GM19455 (cell line): Measurements from ENCODE around the gene BRAF.
"Not testable (repeated sequence)": the region's sequence is repeated elsewhere in the genome, so short reads cannot be mapped to it uniquely, and the experiment has no call there.

ENCODE experiments used
- ATAC-seq: cut with Tn5 transposase; IDR thresholded peaks from one replicate; pipeline ENCODE4 v1.9.1; 2021; ENCODE audit not compliant: unreplicated experiment

BRAF gene

GRCh38 chr7:140920745-140921144 lies 4.0 kb downstream of the BRAF start:
- ATAC-seq, result no peak

- no peak for ATAC-seq
Observed at GRCh38 chr7:140918236-140918635, 6.5 kb downstream of the BRAF start.

- no peak for ATAC-seq
Observed at GRCh38 chr7:140917258-140917657, 7.5 kb downstream of the BRAF start.

GRCh38 chr7:140915935-140916555 lies 8.7 kb downstream of the BRAF start:
- ATAC-seq, result no peak

GRCh38 chr7:140914083-140914482 lies 10.6 kb downstream of the BRAF start:
- ATAC-seq, result no peak

GRCh38 chr7:140913596-140913928 lies 11.2 kb downstream of the BRAF start:
- not testable (repeated sequence) for ATAC-seq

GRCh38 chr7:140911746-140912145 lies 13.0 kb downstream of the BRAF start:
- ATAC-seq, result no peak

GRCh38 chr7:140909476-140910161 lies 15.1 kb downstream of the BRAF start:
- ATAC-seq, result no peak

GRCh38 chr7:140908361-140908760 lies 16.4 kb downstream of the BRAF start:
- no peak for ATAC-seq

- no peak for ATAC-seq
Observed at GRCh38 chr7:140903741-140904480, 20.8 kb downstream of the BRAF start.

- ATAC-seq, result peak; percentile 78
Observed at GRCh38 chr7:140902303-140902953, 22.3 kb downstream of the BRAF start.

GRCh38 chr7:140901941-140902302 lies 22.8 kb downstream of the BRAF start:
- ATAC-seq, result no peak

GRCh38 chr7:140899883-140900282 lies 24.8 kb downstream of the BRAF start:
- ATAC-seq, result no peak

- no peak for ATAC-seq
Observed at GRCh38 chr7:140898786-140899536, 25.8 kb downstream of the BRAF start.

GRCh38 chr7:140896996-140897395 lies 27.7 kb downstream of the BRAF start:
- no peak for ATAC-seq

- ATAC-seq, result no peak
Observed at GRCh38 chr7:140889645-140890044, 35.1 kb downstream of the BRAF start.

- ATAC-seq, result no peak
Observed at GRCh38 chr7:140889150-140889549, 35.6 kb downstream of the BRAF start.

- no peak for ATAC-seq
Observed at GRCh38 chr7:140888087-140888486, 36.6 kb downstream of the BRAF start.

- ATAC-seq, result no peak
Observed at GRCh38 chr7:140885735-140886334, 38.9 kb downstream of the BRAF start.

GRCh38 chr7:140883378-140883777 lies 41.4 kb downstream of the BRAF start:
- no peak for ATAC-seq

GRCh38 chr7:140882834-140883233 lies 41.9 kb downstream of the BRAF start:
- ATAC-seq, result not testable (repeated sequence)
